ENCODE results near the gene DGCR6L.
"Not testable (repeated sequence)": the region's sequence is repeated elsewhere in the genome, so short reads cannot be mapped to it uniquely, and the experiment has no call there.

DGCR6L gene

DNA sequence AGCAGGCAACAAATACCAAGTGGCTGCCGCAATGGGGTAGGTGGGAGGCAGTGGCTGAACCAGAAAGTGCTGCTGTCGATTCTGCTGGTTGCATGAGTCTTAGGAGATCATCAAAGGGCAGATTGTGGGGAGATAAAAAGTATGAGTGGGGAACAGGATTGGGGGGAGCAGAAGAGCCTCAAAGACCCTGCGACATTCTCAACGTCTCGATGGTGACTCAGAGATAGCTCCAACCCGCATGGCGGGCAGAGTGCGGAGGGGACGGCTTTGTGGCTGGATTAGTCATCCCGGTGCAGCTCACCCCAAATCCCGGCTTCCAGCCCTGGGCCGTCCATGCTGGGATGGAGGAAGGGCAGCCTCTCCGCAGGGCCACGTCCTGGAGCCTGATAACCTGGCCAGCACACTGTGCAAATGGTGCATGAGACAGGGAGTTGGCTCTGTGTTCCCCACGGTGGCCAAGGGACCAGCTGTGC, 40.2 kb downstream of the DGCR6L start:
- no peak; the same call in 2 of the 3 replicates for ATAC-seq
- TF ChIP-seq ZNF8 (CRISPR knock-in tag; IDR thresholded peaks at IDR 0.05) = no peak
- TF ChIP-seq CSDC2 (CRISPR knock-in tag; IDR thresholded peaks at IDR 0.05) = no peak
- TF ChIP-seq ARNTL (CRISPR knock-in tag; IDR thresholded peaks at IDR 0.05; ENCODE audit: borderline replicate concordance, low read depth) = no peak
- TF ChIP-seq ESRRG (CRISPR knock-in tag; IDR thresholded peaks at IDR 0.05) = no peak
- no peak for TF ChIP-seq BACH2 (CRISPR knock-in tag; IDR thresholded peaks at IDR 0.05; ENCODE audit: borderline replicate concordance)
- TF ChIP-seq, protein P1, sequence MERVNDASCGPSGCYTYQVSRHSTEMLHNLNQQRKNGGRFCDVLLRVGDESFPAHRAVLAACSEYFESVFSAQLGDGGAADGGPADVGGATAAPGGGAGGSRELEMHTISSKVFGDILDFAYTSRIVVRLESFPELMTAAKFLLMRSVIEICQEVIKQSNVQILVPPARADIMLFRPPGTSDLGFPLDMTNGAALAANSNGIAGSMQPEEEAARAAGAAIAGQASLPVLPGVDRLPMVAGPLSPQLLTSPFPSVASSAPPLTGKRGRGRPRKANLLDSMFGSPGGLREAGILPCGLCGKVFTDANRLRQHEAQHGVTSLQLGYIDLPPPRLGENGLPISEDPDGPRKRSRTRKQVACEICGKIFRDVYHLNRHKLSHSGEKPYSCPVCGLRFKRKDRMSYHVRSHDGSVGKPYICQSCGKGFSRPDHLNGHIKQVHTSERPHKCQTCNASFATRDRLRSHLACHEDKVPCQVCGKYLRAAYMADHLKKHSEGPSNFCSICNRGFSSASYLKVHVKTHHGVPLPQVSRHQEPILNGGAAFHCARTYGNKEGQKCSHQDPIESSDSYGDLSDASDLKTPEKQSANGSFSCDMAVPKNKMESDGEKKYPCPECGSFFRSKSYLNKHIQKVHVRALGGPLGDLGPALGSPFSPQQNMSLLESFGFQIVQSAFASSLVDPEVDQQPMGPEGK (CRISPR knock-in tag; IDR thresholded peaks at IDR 0.05; ENCODE audit: borderline replicate concordance) = no peak
- no peak for TF ChIP-seq ZC3H10 (CRISPR knock-in tag; IDR thresholded peaks at IDR 0.05)
- TF ChIP-seq, protein P2, sequence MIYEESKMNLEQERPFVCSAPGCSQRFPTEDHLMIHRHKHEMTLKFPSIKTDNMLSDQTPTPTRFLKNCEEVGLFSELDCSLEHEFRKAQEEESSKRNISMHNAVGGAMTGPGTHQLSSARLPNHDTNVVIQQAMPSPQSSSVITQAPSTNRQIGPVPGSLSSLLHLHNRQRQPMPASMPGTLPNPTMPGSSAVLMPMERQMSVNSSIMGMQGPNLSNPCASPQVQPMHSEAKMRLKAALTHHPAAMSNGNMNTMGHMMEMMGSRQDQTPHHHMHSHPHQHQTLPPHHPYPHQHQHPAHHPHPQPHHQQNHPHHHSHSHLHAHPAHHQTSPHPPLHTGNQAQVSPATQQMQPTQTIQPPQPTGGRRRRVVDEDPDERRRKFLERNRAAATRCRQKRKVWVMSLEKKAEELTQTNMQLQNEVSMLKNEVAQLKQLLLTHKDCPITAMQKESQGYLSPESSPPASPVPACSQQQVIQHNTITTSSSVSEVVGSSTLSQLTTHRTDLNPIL (CRISPR knock-in tag; IDR thresholded peaks at IDR 0.05; ENCODE audit: low read depth) = no peak
- TF ChIP-seq TOX (CRISPR knock-in tag; IDR thresholded peaks at IDR 0.05; ENCODE audit: borderline replicate concordance) = no peak
- TF ChIP-seq TCF4 (CRISPR knock-in tag; IDR thresholded peaks at IDR 0.05; ENCODE audit: borderline replicate concordance) = no peak
- TF ChIP-seq, protein P3, sequence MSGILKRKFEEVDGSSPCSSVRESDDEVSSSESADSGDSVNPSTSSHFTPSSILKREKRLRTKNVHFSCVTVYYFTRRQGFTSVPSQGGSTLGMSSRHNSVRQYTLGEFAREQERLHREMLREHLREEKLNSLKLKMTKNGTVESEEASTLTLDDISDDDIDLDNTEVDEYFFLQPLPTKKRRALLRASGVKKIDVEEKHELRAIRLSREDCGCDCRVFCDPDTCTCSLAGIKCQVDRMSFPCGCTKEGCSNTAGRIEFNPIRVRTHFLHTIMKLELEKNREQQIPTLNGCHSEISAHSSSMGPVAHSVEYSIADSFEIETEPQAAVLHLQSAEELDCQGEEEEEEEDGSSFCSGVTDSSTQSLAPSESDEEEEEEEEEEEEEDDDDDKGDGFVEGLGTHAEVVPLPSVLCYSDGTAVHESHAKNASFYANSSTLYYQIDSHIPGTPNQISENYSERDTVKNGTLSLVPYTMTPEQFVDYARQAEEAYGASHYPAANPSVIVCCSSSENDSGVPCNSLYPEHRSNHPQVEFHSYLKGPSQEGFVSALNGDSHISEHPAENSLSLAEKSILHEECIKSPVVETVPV (CRISPR knock-in tag; IDR thresholded peaks at IDR 0.05) = no peak

DNA sequence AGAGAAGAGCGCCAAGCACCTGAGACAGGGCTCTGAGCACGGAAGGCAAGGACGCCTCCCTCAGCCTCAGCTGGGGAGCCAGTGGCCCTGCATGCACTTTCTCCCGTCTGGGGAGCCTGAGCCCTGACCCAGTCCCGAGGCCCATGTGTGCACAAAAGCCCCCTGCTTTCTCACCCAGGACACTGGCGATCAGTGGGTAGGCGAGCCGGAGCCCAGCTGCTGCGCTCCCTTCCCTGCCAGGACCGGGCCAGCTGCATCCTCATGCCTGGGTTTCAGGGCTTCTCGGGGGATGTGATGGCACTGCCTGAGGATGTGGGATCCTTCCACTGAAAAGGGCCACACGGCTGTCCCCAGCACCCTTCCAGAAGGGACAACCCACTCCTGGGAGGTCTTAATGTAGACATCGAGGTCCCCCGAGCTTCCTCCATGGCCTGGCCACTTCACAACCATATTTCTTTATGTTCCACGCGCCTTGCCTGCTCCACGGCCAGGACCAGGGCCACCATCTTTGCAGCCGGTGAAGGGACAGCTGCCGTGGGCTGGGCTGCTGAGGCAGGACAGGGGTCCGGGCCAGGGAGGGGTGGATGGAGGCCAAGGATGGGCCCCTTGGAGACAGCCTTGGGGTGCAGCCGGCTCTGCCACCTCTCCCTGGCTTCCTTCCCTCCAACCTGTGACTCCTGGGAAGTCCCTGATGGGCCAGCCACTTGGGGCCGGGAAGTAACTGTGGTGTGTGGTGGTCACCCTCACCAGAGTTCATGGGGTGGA, 41.0 kb downstream of the DGCR6L start:
- ATAC-seq = not testable (repeated sequence)

DNA sequence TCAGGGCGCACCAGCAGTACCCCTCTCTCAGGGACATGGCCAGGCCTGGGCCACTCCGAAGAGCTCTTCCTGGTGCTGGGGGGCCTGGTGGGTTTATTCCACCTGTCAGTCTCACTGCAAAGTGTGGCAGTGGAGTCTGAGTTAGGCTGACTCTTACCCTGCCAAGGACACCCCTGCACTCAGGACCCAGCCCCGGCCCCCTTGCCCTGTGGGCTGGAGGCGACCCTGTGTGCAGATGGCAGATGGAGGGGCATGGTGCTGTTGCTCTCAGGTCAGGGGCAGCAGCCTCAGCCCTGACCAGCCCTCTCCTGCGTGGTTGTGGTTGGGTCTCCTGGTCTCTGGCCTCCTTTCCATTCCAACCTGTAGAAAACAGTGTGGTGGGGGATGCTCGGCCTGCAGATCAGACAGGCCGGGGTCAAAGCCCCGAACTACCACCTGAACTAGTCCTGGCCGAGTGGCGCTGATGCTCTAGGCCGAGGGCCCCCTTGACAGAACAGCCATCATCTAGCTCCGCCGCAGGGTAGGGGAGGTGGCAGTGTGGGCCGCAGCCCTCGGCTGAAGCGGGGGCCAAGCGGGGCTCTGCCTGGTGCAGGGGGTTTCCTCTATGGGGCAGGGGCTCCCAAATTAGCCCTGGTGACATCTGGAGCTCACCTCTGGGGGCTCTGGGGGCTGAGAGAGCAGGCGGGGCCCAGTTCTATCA, 41.8 kb downstream of the DGCR6L start:
- not testable (repeated sequence) for ATAC-seq

DNA sequence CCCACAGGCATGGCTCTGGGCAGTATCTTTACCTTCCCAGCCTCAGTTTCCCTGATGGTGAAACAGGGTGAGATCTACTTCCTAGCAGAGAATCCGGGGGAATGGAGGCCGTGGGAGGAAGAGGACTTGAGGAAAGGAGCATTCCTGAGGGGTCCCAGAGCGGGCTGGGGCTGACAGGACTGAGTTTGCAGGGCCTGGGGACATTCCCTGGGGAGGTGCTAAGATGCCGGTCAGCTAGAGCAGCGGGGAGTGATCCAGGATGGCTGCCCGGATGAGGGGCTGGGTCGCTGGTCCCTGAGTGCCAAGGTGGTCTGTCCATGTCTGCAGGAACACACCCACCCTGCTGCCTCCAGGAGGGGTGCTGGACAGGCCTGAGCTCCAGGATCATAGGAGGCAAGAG, 43.4 kb downstream of the DGCR6L start:
- no peak for ATAC-seq
- TF ChIP-seq GLIS3 (CRISPR knock-in tag; IDR thresholded peaks at IDR 0.05) = no peak
- TF ChIP-seq, protein P3 (CRISPR knock-in tag; IDR thresholded peaks at IDR 0.05) = no peak
- no peak for TF ChIP-seq TCF4 (CRISPR knock-in tag; IDR thresholded peaks at IDR 0.05; ENCODE audit: borderline replicate concordance)
- no peak for TF ChIP-seq CSDC2 (CRISPR knock-in tag; IDR thresholded peaks at IDR 0.05)
- no peak for TF ChIP-seq SNAI2 (CRISPR knock-in tag; IDR thresholded peaks at IDR 0.05)
- TF ChIP-seq TOX (CRISPR knock-in tag; IDR thresholded peaks at IDR 0.05; ENCODE audit: borderline replicate concordance) = no peak
- no peak for TF ChIP-seq ZNF565 (CRISPR knock-in tag; conservative IDR thresholded peaks at IDR 0.05; ENCODE audit: low read depth)
- no peak for TF ChIP-seq PPARA (CRISPR knock-in tag; IDR thresholded peaks at IDR 0.05; ENCODE audit: borderline replicate concordance)
- no peak for TF ChIP-seq ZNF70 (CRISPR knock-in tag; IDR thresholded peaks at IDR 0.05)
- TF ChIP-seq, protein P1 (CRISPR knock-in tag; IDR thresholded peaks at IDR 0.05; ENCODE audit: borderline replicate concordance) = no peak
- TF ChIP-seq RARB (CRISPR knock-in tag; IDR thresholded peaks at IDR 0.05) = no peak
- no peak for TF ChIP-seq ZC3H10 (CRISPR knock-in tag; IDR thresholded peaks at IDR 0.05)
- TF ChIP-seq ESRRG (CRISPR knock-in tag; IDR thresholded peaks at IDR 0.05) = no peak
- no peak for TF ChIP-seq OSR1 (CRISPR knock-in tag; IDR thresholded peaks at IDR 0.05)
- TF ChIP-seq, protein P4, sequence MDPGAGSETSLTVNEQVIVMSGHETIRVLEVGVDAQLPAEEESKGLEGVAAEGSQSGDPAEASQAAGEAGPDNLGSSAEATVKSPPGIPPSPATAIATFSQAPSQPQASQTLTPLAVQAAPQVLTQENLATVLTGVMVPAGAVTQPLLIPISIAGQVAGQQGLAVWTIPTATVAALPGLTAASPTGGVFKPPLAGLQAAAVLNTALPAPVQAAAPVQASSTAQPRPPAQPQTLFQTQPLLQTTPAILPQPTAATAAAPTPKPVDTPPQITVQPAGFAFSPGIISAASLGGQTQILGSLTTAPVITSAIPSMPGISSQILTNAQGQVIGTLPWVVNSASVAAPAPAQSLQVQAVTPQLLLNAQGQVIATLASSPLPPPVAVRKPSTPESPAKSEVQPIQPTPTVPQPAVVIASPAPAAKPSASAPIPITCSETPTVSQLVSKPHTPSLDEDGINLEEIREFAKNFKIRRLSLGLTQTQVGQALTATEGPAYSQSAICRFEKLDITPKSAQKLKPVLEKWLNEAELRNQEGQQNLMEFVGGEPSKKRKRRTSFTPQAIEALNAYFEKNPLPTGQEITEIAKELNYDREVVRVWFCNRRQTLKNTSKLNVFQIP (CRISPR knock-in tag; IDR thresholded peaks at IDR 0.05; ENCODE audit: borderline replicate concordance, low read depth) = no peak

Data from SK-N-SH treated with all-trans-retinoic acid at 6 μM for 48 hours (cell line).